ENCODE measurements around the gene DACH1. TPM values are rescaled to one million over a fixed set of nuclear protein-coding genes. Genes with fewer than 3 reads are reported as not detected.

The DACH1 gene
- total and polyA plus RNA-seq, 9 donors: 4.3 to 11.7 (median 10.5) TPM

DNA sequence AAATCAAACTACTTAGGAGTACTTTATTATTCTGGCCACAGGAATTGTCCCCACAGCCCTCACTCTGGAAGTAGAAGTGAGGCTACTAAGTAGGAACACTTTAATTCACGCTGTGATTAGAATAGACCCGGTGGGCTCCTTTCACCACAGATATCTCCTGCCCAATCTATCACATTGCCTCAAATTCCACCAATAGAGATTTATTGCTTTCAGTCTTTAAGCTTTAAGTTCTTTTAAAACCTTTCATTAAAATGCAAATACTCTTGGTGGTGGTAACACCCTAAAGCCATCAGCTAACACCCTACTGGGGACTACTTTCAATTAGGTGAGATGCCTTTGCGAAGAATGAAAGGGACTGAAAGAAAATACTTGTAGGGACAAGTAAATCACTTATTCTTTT lies 181.9 kb downstream of the DACH1 start:
- Histone ChIP-seq H3K4me3 (ENCODE audit: low read length) (no peak overlapping the region), H3K27ac (ENCODE audit: low read length) (no peak overlapping the region), H3K27me3 (ENCODE audit: control insufficient read depth, insufficient read depth, low read length) (no peaks in the 10 kb centered on the region), H3K9me3 (replicated peaks; ENCODE audit: control insufficient read depth, low read depth, low read length) (no peaks in the 10 kb centered on the region), H3K4me1 (ENCODE audit: control insufficient read depth, insufficient read depth, low read length) (no peaks in the 10 kb centered on the region), H3K36me3 (ENCODE audit: control insufficient read depth, insufficient read depth, low read length) (no peaks in the 10 kb centered on the region)
- no peak for DNase-seq
- 20% methylated on average over 2 of the region's 3 CpGs for WGBS (ENCODE audit: insufficient coverage)

- H3K4me3 ChIP-seq (ENCODE audit: low read length): no peak overlapping the region
- WGBS (ENCODE audit: insufficient coverage): 100% methylated on average over 1 of the region's 6 CpGs
- DNase-seq: no peak
These were observed 184.9 kb downstream of the DACH1 start for GRCh38 chr13:71681901-71682613.

DNA sequence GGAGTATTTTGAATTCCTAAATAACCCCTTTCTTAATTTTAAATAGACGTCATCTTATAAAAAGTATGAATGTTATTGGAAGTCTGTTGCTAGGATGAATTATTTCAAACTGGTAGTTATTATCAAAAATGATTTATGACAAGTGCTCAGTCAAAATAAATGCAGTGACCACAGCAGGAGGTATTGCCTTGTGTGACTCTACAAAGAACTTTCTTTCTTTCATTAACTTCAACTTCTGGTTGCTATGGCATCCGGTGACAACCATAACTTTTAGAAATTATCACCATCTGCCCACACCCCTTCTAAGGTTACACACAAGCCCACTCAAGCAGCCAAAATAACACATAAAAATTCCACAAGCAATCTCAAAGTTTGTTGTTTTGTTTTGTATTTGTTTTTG lies 189.9 kb downstream of the DACH1 start:
- Histone ChIP-seq H3K27me3 (ENCODE audit: control insufficient read depth, insufficient read depth, low read length) (no peaks in the 10 kb centered on the region), H3K9me3 (replicated peaks; ENCODE audit: control insufficient read depth, low read depth, low read length) (no peaks in the 10 kb centered on the region), H3K4me1 (ENCODE audit: control insufficient read depth, insufficient read depth, low read length) (no peaks in the 10 kb centered on the region), H3K4me3 (ENCODE audit: low read length) (no peak overlapping the region), H3K36me3 (ENCODE audit: control insufficient read depth, insufficient read depth, low read length) (no peaks in the 10 kb centered on the region), H3K27ac (ENCODE audit: low read length) (no peak overlapping the region)
- DNase-seq: no peak
- no CpG with 5 or more reads among the region's 2 CpGs for WGBS (ENCODE audit: insufficient coverage)

More at GRCh38 chr13:71681901-71682613, 184.9 kb downstream of the DACH1 start:
- H3K27me3 ChIP-seq (ENCODE audit: control insufficient read depth, insufficient read depth, low read length): no peaks in the 10 kb centered on the region
- no peaks in the 10 kb centered on the region for H3K4me1 ChIP-seq (ENCODE audit: control insufficient read depth, insufficient read depth, low read length)
- no peaks in the 10 kb centered on the region for H3K36me3 ChIP-seq (ENCODE audit: control insufficient read depth, insufficient read depth, low read length)
- H3K27ac ChIP-seq (ENCODE audit: low read length): no peak overlapping the region
- no peaks in the 10 kb centered on the region for H3K9me3 ChIP-seq (replicated peaks; ENCODE audit: control insufficient read depth, low read depth, low read length)

DNA sequence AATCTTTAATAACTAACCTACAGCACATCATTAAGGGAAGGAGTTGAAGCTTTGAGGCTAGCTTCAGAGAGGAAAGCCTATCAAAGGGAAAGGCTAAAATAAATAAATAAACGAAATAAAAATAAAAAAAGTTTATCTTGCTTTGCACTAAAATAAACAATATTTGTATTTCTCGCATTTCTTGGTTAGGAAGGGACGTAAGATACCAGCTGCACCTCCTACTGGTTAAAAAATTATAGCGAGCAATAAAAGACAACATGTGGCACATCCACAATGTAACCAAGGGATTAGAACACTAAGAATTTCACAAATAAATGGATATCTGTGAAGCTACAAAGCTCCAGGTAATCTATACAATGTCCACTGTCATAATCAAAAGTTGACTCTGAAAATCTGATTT lies 194.5 kb downstream of the DACH1 start:
- DNase-seq: no peak
- no peaks in the 10 kb centered on the region for H3K36me3 ChIP-seq (ENCODE audit: control insufficient read depth, insufficient read depth, low read length)
- H3K4me1 ChIP-seq (ENCODE audit: control insufficient read depth, insufficient read depth, low read length): no peaks in the 10 kb centered on the region
- no CpG with 5 or more reads among the region's 4 CpGs for WGBS (ENCODE audit: insufficient coverage)
- no peaks in the 10 kb centered on the region for H3K9me3 ChIP-seq (replicated peaks; ENCODE audit: control insufficient read depth, low read depth, low read length)
- H3K27me3 ChIP-seq (ENCODE audit: control insufficient read depth, insufficient read depth, low read length): no peaks in the 10 kb centered on the region
- no peak overlapping the region for H3K4me3 ChIP-seq (ENCODE audit: low read length)
- H3K27ac ChIP-seq (ENCODE audit: low read length): no peak overlapping the region

GRCh38 chr13:71663431-71663830 lies 203.6 kb downstream of the DACH1 start:
- DNase-seq: no peak
- Histone ChIP-seq H3K36me3 (ENCODE audit: control insufficient read depth, insufficient read depth, low read length) (no peaks in the 10 kb centered on the region), H3K27ac (ENCODE audit: low read length) (no peak overlapping the region), H3K27me3 (ENCODE audit: control insufficient read depth, insufficient read depth, low read length) (no peaks in the 10 kb centered on the region), H3K9me3 (replicated peaks; ENCODE audit: control insufficient read depth, low read depth, low read length) (no peaks in the 10 kb centered on the region), H3K4me3 (ENCODE audit: low read length) (no peak overlapping the region), H3K4me1 (ENCODE audit: control insufficient read depth, insufficient read depth, low read length) (no peaks in the 10 kb centered on the region)
- no CpG with 5 or more reads among the region's 2 CpGs for WGBS (ENCODE audit: insufficient coverage)

DNA sequence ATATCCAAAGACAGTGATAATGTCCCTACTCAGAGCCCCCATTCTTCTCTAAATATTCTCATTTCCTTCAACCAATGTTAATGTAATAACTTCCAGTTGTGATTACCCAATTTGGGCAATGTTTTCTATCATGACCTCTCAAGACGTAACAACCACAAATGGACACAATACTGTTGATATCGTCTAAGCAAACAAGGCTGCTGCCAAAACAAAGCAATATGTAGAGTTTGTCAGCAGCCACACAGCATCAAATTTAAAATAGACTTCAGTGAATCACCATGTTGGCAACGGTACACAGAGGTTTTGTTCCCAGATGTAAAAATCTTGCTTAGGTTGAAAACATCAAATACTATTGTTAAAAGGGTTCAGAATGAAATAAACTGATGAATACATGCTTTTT lies 205.1 kb downstream of the DACH1 start:
- H3K9me3 ChIP-seq (replicated peaks; ENCODE audit: control insufficient read depth, low read depth, low read length): no peaks in the 10 kb centered on the region
- no peak overlapping the region for H3K27ac ChIP-seq (ENCODE audit: low read length)
- WGBS (ENCODE audit: insufficient coverage): no CpG with 5 or more reads among the region's 3 CpGs
- no peak for DNase-seq
- no peaks in the 10 kb centered on the region for H3K27me3 ChIP-seq (ENCODE audit: control insufficient read depth, insufficient read depth, low read length)
- no peaks in the 10 kb centered on the region for H3K4me1 ChIP-seq (ENCODE audit: control insufficient read depth, insufficient read depth, low read length)
- no peak overlapping the region for H3K4me3 ChIP-seq (ENCODE audit: low read length)
- H3K36me3 ChIP-seq (ENCODE audit: control insufficient read depth, insufficient read depth, low read length): no peaks in the 10 kb centered on the region

DNA sequence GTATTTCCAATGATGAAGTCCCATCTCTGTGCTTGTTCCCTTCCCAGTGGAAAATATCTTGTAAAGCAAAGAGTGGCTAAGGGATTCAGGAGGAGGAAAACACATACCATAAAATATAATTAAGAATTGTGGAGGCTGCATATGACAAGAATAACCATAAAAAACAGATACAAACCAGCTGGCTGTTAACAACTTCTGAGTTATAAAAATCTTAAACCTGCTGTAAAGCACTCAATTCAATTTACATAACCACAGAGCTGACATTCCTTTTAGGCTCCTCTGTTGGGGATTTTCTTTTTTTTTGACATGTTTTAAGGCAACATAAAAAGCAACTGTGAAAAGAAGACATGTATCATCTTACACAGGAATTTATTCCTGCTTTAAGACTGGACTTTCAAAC lies 207.6 kb downstream of the DACH1 start:
- H3K36me3 ChIP-seq (ENCODE audit: control insufficient read depth, insufficient read depth, low read length): no peaks in the 10 kb centered on the region
- H3K4me3 ChIP-seq (ENCODE audit: low read length): no peak overlapping the region
- H3K27me3 ChIP-seq (ENCODE audit: control insufficient read depth, insufficient read depth, low read length): no peaks in the 10 kb centered on the region
- H3K4me1 ChIP-seq (ENCODE audit: control insufficient read depth, insufficient read depth, low read length): no peaks in the 10 kb centered on the region
- DNase-seq: no peak
- H3K9me3 ChIP-seq (replicated peaks; ENCODE audit: control insufficient read depth, low read depth, low read length): no peaks in the 10 kb centered on the region
- no peak overlapping the region for H3K27ac ChIP-seq (ENCODE audit: low read length)

- no peak for DNase-seq
- no peak overlapping the region for H3K27ac ChIP-seq (ENCODE audit: low read length)
- no peak overlapping the region for H3K4me3 ChIP-seq (ENCODE audit: low read length)
- no peaks in the 10 kb centered on the region for H3K36me3 ChIP-seq (ENCODE audit: control insufficient read depth, insufficient read depth, low read length)
- no peaks in the 10 kb centered on the region for H3K9me3 ChIP-seq (replicated peaks; ENCODE audit: control insufficient read depth, low read depth, low read length)
- no CpG with 5 or more reads among the region's 3 CpGs for WGBS (ENCODE audit: insufficient coverage)
- no peaks in the 10 kb centered on the region for H3K4me1 ChIP-seq (ENCODE audit: control insufficient read depth, insufficient read depth, low read length)
- H3K27me3 ChIP-seq (ENCODE audit: control insufficient read depth, insufficient read depth, low read length): no peaks in the 10 kb centered on the region
These were observed 221.5 kb downstream of the DACH1 start for GRCh38 chr13:71645467-71645866.

DNA sequence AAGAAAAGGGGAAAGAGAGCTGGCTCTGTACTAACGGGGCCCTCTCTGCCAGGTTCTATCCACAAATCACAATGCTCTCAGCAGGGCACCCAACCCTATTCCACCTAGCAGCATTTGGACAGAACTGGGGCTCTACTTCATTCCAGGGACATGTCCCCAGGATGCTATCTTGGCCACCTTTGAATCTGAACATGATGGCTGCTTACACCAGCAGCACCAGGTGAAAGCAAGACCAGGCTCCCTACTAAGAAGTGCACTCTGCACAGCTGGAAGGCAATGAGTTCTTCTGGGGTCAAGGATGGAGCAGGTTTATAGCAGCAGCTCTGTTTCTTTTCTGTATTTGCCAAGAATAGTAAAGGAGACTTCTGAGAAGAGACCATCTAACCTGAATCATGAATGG lies 222.4 kb downstream of the DACH1 start:
- no CpG with 5 or more reads among the region's 1 CpG for WGBS (ENCODE audit: insufficient coverage)
- H3K36me3 ChIP-seq (ENCODE audit: control insufficient read depth, insufficient read depth, low read length): no peaks in the 10 kb centered on the region

DNA sequence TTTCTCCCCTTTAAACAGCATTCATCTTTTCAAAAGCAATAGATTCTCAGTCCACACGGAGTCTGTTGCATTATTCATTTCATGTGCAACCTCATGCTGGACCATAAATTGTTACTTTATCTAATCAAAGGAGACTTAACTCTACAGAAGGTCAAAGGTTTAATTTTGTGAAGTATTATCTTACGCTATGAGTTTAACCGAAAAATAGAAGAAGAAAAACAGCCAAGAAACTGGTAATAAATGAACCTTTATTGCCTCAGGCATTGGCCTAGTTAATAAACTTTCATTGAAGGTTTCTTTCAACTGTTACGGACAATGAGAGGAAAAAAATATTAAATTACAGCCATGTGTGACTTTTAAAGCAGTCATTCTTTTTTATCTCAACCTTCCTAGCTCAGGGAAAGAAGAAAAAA lies 223.6 kb downstream of the DACH1 start:
- H3K27ac ChIP-seq (ENCODE audit: low read length): no peak overlapping the region
- H3K27me3 ChIP-seq (ENCODE audit: control insufficient read depth, insufficient read depth, low read length): no peaks in the 10 kb centered on the region
- no peaks in the 10 kb centered on the region for H3K4me1 ChIP-seq (ENCODE audit: control insufficient read depth, insufficient read depth, low read length)
- DNase-seq: no peak
- H3K36me3 ChIP-seq (ENCODE audit: control insufficient read depth, insufficient read depth, low read length): no peaks in the 10 kb centered on the region
- WGBS (ENCODE audit: insufficient coverage): no CpG with 5 or more reads among the region's 4 CpGs
- no peak overlapping the region for H3K4me3 ChIP-seq (ENCODE audit: low read length)
- no peaks in the 10 kb centered on the region for H3K9me3 ChIP-seq (replicated peaks; ENCODE audit: control insufficient read depth, low read depth, low read length)

More for the DNA sequence above, 222.4 kb downstream of the DACH1 start:
- H3K27me3 ChIP-seq (ENCODE audit: control insufficient read depth, insufficient read depth, low read length): no peaks in the 10 kb centered on the region
- H3K4me3 ChIP-seq (ENCODE audit: low read length): no peak overlapping the region
- no peak for DNase-seq
- no peaks in the 10 kb centered on the region for H3K4me1 ChIP-seq (ENCODE audit: control insufficient read depth, insufficient read depth, low read length)
- H3K27ac ChIP-seq (ENCODE audit: low read length): no peak overlapping the region
- no peaks in the 10 kb centered on the region for H3K9me3 ChIP-seq (replicated peaks; ENCODE audit: control insufficient read depth, low read depth, low read length)

GRCh38 chr13:71638751-71639150 lies 228.3 kb downstream of the DACH1 start:
- H3K36me3 ChIP-seq (ENCODE audit: control insufficient read depth, insufficient read depth, low read length): no peaks in the 10 kb centered on the region
- peak; percentile 22 for DNase-seq
- no peak overlapping the region for H3K27ac ChIP-seq (ENCODE audit: low read length)
- H3K9me3 ChIP-seq (replicated peaks; ENCODE audit: control insufficient read depth, low read depth, low read length): no peaks in the 10 kb centered on the region
- no peaks in the 10 kb centered on the region for H3K27me3 ChIP-seq (ENCODE audit: control insufficient read depth, insufficient read depth, low read length)
- H3K4me1 ChIP-seq (ENCODE audit: control insufficient read depth, insufficient read depth, low read length): peaks cover 3% of the 10 kb centered on the region
- no peak overlapping the region for H3K4me3 ChIP-seq (ENCODE audit: low read length)
- WGBS (ENCODE audit: insufficient coverage): no CpG with 5 or more reads among the region's 1 CpG

Data from muscle of leg (tissue), 11 donors.